ENCODE measurements around the gene CCDC179.

Gene CCDC179
- total RNA-seq, result 0 reads per million in 2 donors

DNA sequence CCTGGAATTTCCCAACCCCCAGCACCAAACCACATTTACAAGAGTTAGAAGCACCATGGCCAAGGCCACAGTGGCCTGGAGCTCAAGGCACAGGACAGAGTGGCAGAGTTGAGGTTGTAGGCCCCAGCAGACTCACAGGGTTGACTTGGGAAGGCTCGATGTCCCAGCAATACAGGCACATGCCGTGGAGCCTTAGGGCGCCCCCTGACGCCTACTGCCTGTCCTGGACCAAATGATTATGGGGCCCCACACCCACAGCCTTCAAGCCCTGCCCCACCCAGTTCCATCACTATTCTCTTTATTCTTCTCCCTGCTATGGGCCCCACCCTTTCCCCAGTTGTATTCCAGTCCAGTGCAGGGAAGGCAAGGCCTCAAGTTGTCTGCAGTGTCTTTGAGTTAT is at the start of gene CCDC179:
Gene CCDC179 (minus strand): TSS at position 234 of the 400 bp plus-strand sequence. CDS start 53 bp downstream, at position 181.
- no peak for DNase-seq

DNA sequence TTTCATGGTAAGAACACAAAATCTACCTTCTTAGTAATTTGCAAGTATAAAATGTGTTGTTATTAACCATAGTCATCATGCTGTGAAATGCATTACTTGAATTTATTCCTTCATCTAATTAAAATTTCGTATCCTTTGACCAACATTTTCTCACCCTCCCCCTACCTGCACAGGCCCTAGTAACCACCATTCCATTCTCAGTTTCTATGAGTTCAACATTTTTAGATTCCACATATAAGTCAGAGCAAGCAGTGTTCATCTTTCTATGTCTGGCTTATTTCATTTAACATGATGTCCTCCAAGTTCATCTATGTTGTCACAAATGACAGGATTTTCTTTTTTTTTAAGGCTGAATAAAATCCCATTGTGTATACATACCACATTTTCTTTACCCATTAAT is 43.5 kb upstream of the CCDC179 start:
- DNase-seq, result no peak

DNA sequence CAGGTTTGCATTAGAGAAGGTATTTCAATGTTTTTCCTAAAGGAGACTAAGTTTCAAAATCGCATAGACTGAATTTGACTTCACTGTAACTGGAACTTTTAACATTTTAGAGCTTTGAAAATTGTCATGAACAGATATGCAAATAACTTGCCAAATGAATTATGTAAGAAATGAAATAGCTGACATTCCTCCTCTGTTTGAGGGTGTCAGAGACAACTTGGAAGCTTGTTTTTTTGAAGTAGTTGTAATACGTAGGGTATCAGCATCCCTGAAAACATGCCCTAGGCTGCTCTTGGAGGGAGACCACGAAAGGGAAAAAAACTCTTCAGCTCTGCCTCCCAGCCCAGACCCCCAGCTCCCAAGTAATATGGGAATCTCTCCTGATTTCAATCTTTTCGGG is 41.3 kb upstream of the CCDC179 start:
- DNase-seq, result no peak

DNA sequence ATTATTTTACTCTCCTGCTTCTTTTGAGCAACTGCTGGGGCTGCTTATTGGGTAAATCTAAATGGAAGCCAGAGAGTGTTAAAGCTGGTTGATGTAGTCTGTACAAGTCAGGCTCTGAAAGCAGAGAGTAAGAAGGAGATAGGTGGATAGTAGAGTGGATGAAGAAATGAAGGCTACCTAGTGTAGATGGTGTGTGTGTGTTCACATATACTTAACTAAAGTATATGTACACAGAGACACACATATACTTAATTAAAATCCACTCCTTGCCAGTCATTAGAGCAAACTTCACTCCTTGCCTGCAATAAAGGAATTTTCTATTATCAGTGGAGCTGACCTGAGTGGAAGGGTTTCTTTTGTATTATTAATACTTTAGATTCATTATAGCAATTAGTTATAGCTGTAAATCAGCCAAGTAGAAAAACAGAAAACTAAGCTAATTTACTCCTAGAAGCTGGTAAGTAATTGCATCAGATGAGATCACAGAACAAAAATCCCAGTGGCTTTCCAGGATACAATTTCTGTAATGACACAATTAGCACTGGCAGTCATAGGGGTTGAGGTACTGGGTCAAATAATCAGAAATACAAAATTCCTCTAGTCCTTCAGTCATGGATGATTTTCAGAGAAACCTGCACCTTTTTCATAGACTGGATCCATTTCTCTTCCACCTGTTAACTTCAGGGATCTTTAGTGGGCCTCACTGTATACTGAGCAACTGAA is 40.7 kb upstream of the CCDC179 start:
- no peak for DNase-seq

DNA sequence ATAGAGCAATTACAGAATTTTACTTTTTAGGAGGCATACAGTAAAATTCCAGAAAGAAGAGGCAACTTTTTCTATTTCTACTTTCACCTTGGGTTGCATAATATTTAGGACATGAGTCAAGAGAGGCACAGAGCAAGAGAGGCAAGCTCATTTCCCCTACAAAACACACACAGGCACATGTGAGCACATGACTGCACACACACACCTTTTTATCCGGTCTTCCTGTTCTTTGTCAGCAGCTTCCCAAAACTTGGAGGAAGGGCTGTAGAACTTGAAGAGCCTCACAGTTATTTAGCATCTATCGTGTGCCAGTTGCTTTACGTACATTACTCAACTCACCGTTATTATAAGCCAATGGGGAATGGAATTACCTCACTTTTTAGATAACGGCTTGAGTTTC is 37.8 kb upstream of the CCDC179 start:
- DNase-seq, result no peak

DNA sequence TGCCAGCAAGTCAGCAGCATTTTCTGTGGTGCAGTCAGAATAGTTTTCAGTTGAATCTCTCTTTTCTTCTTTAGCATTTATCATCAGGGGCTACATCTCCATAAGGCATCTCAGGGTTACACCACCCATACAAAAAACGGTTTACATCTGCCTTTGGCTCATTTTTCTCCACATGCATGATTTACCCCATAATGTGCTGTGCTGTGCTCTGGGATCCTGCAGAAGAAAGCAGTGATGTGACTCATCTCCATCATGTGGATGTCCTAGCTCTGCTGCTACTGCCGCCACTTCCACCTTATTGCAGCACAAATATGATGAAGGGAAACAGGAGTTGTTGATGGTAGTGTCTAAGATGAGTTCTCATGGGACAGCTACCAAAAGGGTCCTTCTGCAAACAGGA is 30.0 kb upstream of the CCDC179 start:
- DNase-seq, result no peak

DNA sequence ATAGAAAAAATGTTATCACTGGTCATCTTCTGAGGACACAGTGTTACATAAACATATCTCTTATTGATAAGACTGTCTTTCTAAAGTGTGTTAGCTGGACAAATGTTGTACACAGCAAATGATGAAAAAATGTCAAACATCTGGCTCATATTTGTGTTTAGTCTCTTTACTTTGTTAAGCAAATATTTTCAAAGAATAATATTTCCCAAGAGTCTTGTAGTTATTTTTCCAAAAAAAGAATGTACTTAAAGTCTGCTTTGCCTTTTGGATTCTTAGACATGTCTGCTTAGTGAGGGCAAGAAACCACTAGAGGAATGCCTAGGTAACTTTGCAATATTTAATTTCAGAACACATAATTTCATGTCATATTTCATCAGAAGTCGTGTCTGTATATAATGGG is 23.9 kb upstream of the CCDC179 start:
- no peak for DNase-seq

DNA sequence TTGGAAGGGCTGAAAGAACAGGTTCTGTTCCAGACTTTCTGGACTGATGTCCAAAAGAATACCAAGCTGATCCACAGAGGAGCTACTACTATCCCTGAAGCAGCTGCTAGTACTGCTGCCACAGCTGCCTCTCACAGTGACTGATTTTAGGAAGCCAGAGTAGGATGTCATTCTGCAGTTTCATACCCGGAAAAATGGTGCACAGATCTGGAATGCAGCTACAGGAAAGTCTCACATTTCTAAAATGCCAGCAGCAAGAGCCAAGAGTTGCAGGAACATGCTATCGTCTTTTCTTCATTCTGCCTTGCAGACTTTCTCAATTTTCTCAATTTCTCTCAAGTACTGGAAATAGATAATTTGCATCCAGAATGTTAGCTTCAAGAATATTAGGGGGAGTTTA is 19.4 kb upstream of the CCDC179 start:
- no peak for DNase-seq

DNA sequence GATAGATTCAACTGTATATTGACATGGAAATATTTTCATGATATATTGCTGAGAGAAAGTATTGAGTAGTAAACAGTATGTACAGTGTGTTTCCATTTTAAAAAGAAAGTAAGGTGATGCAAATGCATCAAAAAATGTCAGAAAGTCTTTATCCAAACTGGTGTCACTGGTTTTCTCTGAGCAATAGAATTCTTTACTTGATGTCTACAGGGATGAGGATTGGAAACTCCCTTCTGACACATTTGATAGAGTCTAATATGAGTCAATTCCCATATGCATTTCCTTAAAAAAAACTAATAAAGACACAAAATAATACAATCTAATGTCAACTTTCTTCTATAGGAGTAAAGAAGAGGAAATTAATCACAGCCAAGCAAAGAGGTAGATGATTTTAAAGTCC is 18.3 kb upstream of the CCDC179 start:
- no peak for DNase-seq

DNA sequence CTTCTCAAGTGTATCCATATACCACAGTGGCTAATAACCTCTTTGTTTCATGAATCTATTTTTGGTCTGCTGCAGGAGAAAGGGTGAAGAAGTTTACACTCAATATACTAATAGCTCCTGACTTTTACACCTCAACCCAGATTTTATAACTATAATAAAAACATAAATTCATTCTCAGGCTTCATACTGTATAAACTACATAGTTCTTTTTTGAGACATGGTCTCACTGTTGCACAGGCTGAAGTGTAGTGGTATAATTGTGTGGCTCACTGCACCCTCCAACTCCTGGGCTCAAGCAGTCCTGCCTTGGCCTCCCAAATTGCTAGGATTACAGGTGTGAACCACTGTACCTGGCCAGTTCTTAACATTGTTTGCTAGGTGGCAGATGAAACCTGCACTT is 17.8 kb upstream of the CCDC179 start:
- DNase-seq, result no peak

DNA sequence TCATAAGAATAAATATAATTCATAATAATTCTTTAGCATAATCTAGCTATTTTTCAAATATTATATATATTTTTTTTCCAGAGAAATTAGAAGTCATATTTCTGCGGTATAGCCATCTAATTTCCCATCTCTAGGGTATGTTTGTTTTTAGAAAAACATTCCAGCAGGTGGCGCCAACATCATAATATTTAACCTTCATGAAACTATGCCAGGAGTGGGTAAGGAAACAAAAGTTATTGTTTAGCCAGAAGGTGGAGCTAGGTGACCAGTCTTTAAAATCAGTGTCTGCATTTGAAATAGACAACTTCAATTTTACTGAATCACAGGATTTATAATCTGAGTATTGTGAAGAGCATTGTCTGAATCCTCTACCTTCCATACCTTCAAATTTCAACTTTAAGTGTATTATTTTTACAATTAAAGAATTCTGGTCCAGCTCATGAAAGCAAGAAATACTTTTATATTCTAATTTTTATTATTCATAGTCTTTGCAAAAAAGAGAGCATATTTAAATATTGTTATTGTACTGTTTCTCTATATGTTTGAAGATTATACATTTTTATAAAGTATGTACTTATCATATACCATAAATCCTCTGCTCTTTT is 15.7 kb upstream of the CCDC179 start:
- peak; percentile 45 for DNase-seq

DNA sequence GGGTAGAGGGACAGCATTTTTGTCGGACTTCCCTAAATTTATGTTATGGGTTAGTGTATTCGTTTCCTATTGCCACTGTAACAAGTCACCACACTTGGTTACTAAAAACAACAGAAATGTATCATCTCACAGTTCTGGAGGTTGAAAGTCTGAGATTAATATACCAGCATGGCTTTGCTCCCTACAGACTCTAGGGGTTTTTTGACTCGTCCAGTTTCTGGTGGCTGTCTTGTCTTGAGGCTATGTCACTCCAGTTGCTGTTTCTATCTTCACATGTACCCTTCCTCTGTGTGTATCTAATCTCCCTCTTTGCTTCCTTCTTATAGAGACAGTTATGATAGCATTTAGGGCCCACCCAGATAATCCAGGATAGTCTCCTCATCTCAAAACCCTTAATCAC is 9.1 kb upstream of the CCDC179 start:
- DNase-seq, result no peak

DNA sequence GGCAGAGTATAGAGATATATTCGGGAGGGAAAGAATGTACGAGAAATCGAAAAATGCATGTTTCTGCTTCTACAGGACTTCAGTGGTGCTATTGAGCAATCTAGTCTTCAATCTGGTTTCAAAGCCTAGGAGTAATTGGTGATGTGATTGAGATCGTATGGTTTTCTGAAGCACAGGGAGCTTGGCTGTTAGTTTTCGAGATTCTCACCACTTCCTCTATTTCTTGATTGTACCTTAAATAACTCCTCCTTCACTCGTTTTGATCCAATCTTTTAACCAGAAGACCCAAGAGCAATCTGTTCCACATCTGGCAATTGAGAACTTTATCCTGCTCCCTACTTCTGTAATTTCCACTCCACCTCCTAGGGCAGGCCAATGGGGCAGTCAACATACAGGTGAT is 518 bp downstream of the CCDC179 start:
- DNase-seq, result no peak

DNA sequence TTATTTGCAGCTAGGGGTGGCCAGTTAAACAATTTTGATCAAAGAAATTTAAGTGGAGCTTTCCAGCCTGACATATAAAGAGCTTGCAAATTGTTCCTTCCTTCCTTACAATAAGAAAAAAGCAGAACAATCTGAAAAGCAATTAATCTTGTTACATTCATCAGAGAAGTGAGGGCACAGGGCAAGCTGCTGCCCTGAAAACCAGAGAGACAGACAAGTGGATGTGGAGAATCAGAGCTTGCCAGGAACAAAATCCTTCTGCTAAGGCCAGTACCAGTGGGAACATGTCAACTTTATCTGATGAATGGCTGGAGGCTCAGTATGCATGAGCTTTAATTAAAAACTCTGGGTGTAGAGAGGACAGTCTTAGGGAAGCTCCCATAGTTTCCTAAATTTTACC is 8.8 kb downstream of the CCDC179 start:
- no peak for DNase-seq

DNA sequence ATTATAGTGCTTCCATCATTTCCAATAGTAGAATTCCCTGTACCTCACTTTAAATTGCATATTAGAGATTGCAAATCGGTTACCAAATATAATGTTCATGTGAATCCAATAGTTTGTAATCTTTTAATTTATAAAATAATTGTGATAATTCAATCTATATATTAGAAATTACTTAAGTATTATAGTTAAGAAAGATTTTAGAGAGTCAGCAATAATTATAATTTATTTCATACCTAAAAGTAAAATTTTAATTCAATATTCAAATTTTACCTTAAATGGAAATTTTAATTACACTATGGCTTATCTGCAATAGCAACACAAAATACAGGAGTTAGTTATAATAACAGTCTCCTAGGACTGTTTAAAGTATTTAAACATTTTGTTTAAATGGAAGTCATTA is 13.5 kb downstream of the CCDC179 start:
- DNase-seq, result no peak

DNA sequence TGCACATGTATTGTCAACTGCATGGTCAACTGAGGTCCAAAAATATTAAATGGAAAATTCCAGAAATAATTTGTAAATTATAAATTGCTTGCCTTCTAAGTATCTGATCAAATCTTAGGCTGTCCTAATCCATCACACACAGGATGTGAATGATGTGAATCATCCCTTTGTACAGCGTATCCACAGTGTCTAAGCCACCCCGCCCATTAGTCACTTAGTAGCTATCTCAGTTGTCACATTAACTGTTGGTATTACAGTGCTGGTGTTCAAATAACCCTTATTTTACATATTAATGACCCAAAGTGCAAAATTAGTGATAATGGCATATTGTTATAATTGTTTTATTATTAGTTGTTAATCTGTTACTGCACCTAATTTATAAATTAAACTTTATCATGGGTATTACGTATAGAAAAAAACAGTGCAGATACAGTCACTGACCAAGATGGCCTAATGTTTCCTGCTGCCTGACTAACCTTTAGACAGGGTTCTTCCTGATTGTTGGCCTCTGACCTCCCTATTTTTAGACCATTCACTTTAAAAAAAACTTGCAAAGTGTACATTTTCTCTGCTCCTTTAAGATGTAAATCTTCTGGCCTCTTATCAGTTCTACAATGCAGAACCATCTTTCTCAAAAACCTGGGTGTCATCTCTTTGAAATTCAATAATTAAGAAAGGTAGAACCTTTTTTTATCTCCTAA is 27.8 kb downstream of the CCDC179 start:
- no peak for DNase-seq

DNA sequence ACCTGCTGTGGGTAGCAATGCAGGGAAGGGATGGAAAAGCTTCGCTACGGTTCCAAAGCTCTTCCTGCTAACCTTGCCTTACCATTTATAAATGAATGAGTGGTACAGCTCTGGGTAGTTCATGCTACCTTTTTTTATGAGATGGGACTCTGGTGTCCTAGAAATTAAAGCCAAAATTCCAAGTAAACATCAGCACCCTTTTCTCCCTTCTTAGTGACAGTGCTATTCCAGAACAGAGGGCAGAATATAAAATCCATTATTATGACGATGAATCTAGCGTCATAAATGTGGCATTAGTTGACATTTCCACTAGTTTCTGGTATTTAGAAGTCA is 30.2 kb downstream of the CCDC179 start:
- DNase-seq, result no peak

DNA sequence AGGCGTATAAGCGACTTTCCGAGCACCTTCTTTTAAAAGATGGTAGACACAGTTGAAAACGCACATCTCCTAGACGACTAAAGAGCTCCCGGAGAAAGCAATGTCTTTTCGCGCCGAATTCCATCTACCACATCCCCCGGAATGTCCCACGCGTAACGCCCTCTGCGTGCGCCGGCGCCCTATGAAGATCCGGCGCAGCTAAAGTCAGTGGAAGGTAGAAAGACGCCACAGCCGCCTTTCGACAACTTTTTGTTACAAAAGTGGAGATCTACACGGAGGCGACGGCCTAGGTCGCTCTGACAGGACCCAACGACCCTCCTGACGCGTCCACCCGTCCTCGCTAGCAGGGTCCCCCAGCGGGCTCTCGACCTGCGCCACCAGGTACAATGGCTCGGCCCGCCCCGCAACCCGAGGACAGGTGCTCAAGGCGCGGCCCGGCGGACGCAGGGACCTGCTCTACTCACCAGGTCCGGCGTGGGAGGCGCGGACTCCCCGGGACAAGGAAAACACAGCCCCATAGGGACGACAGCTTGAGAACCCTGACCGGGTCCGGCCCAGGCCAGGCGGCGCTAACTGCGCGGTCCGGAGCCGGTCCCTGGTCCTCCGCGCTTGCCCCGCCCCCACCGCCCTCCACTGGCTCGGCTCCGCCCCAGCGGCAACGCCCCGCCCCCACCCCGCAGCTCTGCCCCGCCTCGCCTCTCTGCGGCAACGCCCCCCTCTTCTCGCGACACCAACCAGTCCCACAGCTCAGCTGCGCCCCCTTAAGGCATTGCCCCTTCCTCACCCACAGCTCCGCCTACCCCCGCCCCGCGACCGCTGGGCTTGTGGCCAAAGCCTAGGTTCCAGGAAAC is 30.8 kb downstream of the CCDC179 start, which contains the start of gene SVIP:
Gene SVIP (minus strand): TSS at position 571 of the 851 bp plus-strand sequence. CDS start 53 bp downstream, at position 518.
- DNase-seq, result peak; percentile 95

DNA sequence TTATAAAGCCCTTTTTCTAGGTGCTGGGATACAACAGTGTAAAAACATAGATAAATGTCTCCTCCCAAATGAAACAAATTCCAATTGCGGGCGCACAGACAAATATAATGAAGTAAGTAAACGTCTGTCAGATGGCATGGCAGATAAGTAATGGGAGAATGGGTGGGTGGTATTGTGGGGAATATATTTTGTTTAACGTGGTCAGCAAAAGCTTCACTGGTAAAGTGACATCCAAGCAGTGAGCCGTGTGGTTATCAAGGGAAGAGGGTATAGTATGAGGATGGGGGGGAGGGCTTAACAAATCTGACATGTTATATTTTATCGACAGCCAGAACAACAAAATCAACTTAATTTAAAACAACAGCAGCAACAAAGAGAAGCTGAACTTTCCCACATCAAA is 31.9 kb downstream of the CCDC179 start:
- DNase-seq, result no peak

DNA sequence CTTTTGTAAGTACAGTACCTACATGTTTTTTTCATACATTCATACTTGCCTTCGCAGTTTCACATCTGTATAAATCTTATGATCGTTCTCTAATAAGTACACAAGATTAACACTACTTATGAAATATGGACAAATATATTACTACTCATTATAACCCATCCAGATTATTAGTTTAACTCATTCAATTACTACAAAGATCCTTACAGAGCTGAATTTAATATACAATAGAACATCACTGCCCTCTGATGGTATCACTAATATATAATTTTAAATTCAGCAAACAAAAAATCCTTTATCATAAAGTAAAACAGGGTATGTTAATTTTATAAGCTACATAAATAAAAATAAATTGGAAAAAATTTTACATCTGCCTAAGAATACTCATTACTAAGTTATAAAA is 38.1 kb downstream of the CCDC179 start:
- DNase-seq, result no peak

DNA sequence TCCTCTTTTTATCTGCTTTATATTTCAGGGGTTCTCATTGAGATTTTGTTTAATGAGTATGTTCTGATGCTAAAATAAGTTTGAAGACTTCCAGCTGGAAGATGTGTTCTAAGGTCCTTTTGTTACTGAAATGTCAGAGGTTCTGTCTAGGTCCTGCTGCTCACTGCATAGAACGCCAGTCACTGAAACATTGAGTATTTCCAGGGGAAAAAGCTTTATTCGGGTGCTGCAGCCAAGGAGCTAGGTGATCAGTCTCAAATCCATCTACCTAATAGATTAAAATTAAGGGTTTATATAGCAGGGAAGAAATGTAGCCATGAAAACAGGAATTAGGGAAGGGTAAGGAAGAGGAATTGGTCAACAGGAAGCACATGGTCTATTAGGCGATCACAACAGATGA is 50.4 kb downstream of the CCDC179 start:
- DNase-seq, result no peak

DNA sequence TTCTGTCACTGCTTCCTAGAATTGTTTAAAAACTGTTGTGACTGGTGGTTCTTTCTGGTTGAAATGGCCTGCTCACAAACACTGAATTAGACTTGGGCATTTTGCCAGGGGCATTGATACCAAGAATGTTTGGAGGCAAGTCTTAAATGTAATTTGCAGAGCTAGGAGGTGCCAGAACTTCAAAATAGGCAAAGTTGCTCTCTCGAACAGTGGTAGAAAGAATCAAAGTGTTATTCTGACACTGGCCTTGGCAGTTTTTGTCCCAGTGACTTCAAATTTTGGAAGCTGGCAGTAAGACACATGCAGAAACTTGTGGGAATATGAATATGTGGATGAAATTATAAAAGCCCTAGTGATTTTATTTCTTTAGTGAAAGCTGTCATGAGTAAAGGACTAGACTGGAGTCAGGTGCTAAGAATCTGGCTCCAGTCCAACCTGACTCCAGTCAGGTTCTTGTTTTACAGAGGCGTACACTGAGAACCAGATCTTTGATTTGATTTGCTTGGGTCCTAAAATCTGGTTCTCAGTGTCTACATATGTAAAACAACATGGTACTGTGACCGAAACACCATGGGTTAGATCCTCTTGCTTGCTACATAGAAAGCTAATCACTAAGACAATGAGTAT is 51.6 kb downstream of the CCDC179 start:
- DNase-seq, result no peak
